Measurements from ENCODE around the gene NCOA7.
"Not testable (repeated sequence)": the region's sequence is repeated elsewhere in the genome, so short reads cannot be mapped to it uniquely, and the experiment has no call there.

The NCOA7 gene

DNA sequence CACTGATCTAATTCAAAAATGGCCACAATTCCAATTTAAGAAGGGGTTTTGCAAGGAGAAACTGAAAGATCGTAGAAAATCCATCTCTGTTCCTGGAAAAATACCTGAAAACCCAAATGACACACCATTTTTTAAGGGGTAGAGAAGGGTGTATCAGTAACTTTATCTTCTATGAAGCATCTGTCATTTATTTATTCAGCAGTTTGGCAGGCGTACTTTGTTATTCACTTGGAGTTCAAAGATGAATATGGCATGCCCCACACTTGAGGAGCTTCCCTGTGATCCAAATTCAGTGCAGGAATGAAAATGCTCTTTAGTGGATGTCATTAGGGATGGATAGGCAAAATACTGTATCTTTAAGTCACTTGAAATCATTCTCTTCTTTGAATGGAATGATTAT is 173.1 kb downstream of the NCOA7 start:
- Mint-ChIP-seq H3K9me3 (no peaks in the 10 kb centered on the region), H3K27me3 (no peaks in the 10 kb centered on the region), H3K4me1 (ENCODE audit: low read depth) (peaks cover 13% of the 10 kb centered on the region), H3K4me3 (no peak overlapping the region), H3K36me3 (ENCODE audit: low read depth) (peaks cover 24% of the 10 kb centered on the region), H3K27ac (no peak overlapping the region)

DNA sequence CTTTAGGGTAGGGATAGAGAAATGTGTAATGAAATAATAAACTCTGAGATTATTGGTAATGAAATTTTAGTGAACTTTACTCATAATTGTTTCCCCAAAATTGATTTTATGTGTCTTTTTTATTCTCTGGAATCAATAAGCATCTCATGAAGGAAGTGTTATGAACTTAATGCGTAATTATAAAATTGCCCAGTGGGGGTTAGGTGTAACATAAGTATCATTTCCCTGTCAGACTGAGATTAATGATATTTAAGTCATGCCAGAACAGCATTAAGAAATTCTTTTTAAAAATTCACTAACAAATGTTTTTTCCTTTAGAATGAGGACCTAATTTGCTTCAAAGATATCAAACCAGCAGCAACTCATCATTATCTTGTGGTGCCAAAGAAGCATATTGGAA is 175.8 kb downstream of the NCOA7 start:
- H3K27me3 Mint-ChIP-seq = no peaks in the 10 kb centered on the region
- H3K36me3 Mint-ChIP-seq (ENCODE audit: low read depth) = peaks cover 31% of the 10 kb centered on the region
- H3K4me3 Mint-ChIP-seq = no peak overlapping the region
- no peak overlapping the region for H3K27ac Mint-ChIP-seq
- H3K4me1 Mint-ChIP-seq (ENCODE audit: low read depth) = peaks cover 22% of the 10 kb centered on the region
- H3K9me3 Mint-ChIP-seq = no peaks in the 10 kb centered on the region

DNA sequence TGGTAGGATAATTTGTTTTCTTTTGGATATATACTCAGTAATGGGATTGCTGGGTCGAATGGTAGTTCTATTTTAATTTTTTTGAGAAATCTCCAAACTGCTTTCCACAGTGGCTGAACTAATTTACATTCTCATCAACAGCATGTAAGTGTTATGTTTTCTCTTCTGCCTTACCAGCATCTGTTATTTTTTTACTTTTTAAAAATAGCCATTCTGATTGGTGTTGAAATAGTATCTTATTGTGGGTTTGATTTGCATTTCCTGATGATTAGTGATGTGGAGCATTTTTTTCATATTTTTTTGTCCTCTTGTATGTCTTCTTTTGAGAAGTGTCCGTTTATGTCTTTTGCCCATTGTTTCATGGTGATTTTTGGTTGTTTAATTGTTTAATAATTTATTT is 177.7 kb downstream of the NCOA7 start:
- Mint-ChIP-seq H3K27me3 (no peaks in the 10 kb centered on the region), H3K27ac (peak overlapping the region; percentile 12), H3K4me1 (ENCODE audit: low read depth) (peaks cover 20% of the 10 kb centered on the region)

GRCh38 chr6:125970760-125971159 is 180.0 kb downstream of the NCOA7 start:
- no peaks in the 10 kb centered on the region for H3K27me3 Mint-ChIP-seq

More for the DNA sequence above, 177.7 kb downstream of the NCOA7 start:
- Mint-ChIP-seq H3K9me3 (no peaks in the 10 kb centered on the region), H3K4me3 (no peak overlapping the region), H3K36me3 (ENCODE audit: low read depth) (peaks cover 36% of the 10 kb centered on the region)

GRCh38 chr6:125972478-125972877 is 181.7 kb downstream of the NCOA7 start:
- Mint-ChIP-seq H3K27ac (peak overlapping the region; percentile 23), H3K36me3 (ENCODE audit: low read depth) (peaks cover 37% of the 10 kb centered on the region)
- not testable (repeated sequence) for H3K4me3 Mint-ChIP-seq

More at GRCh38 chr6:125970760-125971159, 180.0 kb downstream of the NCOA7 start:
- H3K9me3 Mint-ChIP-seq = no peaks in the 10 kb centered on the region
- peaks cover 22% of the 10 kb centered on the region for H3K4me1 Mint-ChIP-seq (ENCODE audit: low read depth)
- no peak overlapping the region for H3K4me3 Mint-ChIP-seq
- peaks cover 43% of the 10 kb centered on the region for H3K36me3 Mint-ChIP-seq (ENCODE audit: low read depth)
- H3K27ac Mint-ChIP-seq = no peak overlapping the region

GRCh38 chr6:125974214-125974866 is 183.6 kb downstream of the NCOA7 start:
- no peaks in the 10 kb centered on the region for H3K9me3 Mint-ChIP-seq
- no peaks in the 10 kb centered on the region for H3K27me3 Mint-ChIP-seq
- peaks cover 9% of the 10 kb centered on the region for H3K4me1 Mint-ChIP-seq (ENCODE audit: low read depth)
- no peak overlapping the region for H3K27ac Mint-ChIP-seq
- peaks cover 19% of the 10 kb centered on the region for H3K36me3 Mint-ChIP-seq (ENCODE audit: low read depth)
- H3K4me3 Mint-ChIP-seq = no peak overlapping the region

More at GRCh38 chr6:125972478-125972877, 181.7 kb downstream of the NCOA7 start:
- H3K9me3 Mint-ChIP-seq, H3K27me3 Mint-ChIP-seq: not testable (repeated sequence)
- peaks cover 22% of the 10 kb centered on the region for H3K4me1 Mint-ChIP-seq (ENCODE audit: low read depth)

GRCh38 chr6:125979101-125979500 is 188.3 kb downstream of the NCOA7 start:
- Mint-ChIP-seq H3K4me3 (no peak overlapping the region), H3K27ac (no peak overlapping the region), H3K27me3 (no peaks in the 10 kb centered on the region), H3K9me3 (no peaks in the 10 kb centered on the region), H3K36me3 (ENCODE audit: low read depth) (peaks cover 12% of the 10 kb centered on the region), H3K4me1 (ENCODE audit: low read depth) (peaks cover 4% of the 10 kb centered on the region)

All from stimulated activated naive CD8-positive, alpha-beta T cell treated with anti-CD3 and anti-CD28 coated beads, Interleukin-15, Interleukin-2, amounts not matched to agents 100 ng/mL and 50 ng/mL, for 24 hours (primary cell).